ENCODE results near the gene MYO1G.

DNA sequence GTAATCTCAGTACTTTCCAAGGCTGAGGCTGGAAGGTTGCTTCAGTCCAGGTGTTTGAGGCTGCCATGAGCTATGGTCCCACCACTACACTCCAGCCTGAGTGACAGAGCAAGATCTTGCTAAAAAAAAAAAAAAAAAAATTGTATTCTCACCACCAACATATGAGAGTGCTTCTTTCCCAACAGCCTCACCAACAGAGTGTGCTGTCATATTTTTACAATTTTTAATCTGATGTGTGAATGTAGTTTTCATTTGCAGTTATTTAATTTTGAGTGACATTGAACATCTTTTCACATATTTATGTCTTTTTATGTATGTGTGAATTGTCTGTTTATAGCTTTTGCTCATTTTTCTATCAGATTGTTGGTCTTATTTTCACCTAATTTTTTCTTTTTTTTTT lies 35.2 kb downstream of the MYO1G start:
- TF ChIP-seq GATA3 (IDR thresholded peaks at IDR 0.05; ENCODE audit: low read depth, low read length) (no peak), GATA2 (IDR thresholded peaks at IDR 0.05; ENCODE audit: low read depth, low read length) (no peak)

Data from SH-SY5Y (cell line).